ENCODE data around the gene KCNJ14. TPM values are rescaled to one million over a fixed set of nuclear protein-coding genes. Genes with fewer than 3 reads are reported as not detected.
A peak's percentile ranks its signal among the peaks of the same experiment; 100 is the strongest.

The KCNJ14 gene
- total RNA-seq, 2 experiments from 2014 or later: 1.3 to 1.5 TPM

- Mint-ChIP-seq H3K27me3 (no peaks in the 10 kb centered on the region), H3K4me3 (no peak overlapping the region), H3K9me3 (no peaks in the 10 kb centered on the region), H3K36me3 (ENCODE audit: low read depth) (peaks cover 6% of the 10 kb centered on the region), H3K27ac (peak overlapping the region; percentile 78), H3K4me1 (ENCODE audit: low read depth) (peaks cover 10% of the 10 kb centered on the region)
- ATAC-seq: no peak
- CTCF ChIA-PET: interaction anchor here (1.2 kb wide), 1 partner anchor 16 kb away, joined by 6 read pairs; no protein-coding TSS in a partner anchor
- TF ChIP-seq CTCF (IDR thresholded peaks at IDR 0.05): no peak
- intact Hi-C loops (cut with micrococcal nuclease): no loop called here
- DNase-seq: no peak
- POLR2A ChIA-PET: interaction anchor here (2.2 kb wide), 1 partner anchor 25 kb away, joined by 9 read pairs; no protein-coding TSS in a partner anchor
These were observed 18.8 kb downstream of the KCNJ14 start for GRCh38 chr19:48474084-48474592.

DNA sequence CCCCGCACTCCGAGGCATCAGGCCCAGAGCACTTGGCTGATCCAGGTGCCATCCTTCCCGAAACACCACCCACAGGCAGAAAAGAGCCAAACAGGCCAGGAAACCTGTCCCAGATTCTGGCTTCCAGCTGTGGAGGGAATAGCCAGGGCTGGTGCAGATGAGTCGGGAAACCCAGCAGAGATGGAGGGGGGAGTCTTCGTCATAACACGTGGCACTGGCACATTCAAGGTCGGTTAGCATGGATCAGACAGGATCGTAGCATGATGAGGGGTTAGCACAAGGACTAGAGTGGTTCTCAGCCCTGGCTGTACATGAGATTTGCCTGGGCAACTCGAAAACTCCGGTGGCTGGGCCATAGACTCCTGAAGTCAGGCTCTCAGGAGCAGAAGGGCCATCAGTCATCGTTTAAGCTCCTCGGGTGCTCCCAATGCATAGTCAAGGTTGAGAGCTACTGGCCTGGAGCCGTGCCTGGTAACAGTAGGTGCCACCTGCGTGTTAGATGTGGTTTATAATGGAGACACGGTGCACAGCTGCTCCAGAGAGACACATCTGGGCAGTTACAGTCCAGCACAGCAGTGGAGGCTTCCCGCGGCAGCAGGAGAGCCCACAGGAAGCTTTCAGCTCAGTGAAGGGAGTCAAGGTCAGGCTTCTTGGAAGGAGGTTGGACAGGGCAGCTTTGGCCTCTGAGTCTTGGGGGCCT, 20.1 kb downstream of the KCNJ14 start:
- intact Hi-C loops (cut with micrococcal nuclease): no loop called here
- Mint-ChIP-seq H3K9me3 (no peaks in the 10 kb centered on the region), H3K36me3 (ENCODE audit: low read depth) (peaks cover 8% of the 10 kb centered on the region), H3K4me3 (no peak overlapping the region), H3K27ac (peak overlapping the region; percentile 63), H3K4me1 (ENCODE audit: low read depth) (peaks cover 15% of the 10 kb centered on the region), H3K27me3 (no peaks in the 10 kb centered on the region)
- TF ChIP-seq CTCF (IDR thresholded peaks at IDR 0.05): no peak
- CTCF ChIA-PET: interaction anchor here (0.7 to 1.2 kb wide), 2 partner anchors 14 to 15 kb away, joined by 5 to 6 read pairs; no protein-coding TSS in a partner anchor
- no peak for DNase-seq
- ATAC-seq: no peak
- POLR2A ChIA-PET: interaction anchor here (2.2 kb wide), 1 partner anchor 27 kb away, joined by 9 read pairs; no protein-coding TSS in a partner anchor

GRCh38 chr19:48476176-48476575, 20.8 kb downstream of the KCNJ14 start:
- no peak overlapping the region for H3K4me3 Mint-ChIP-seq
- TF ChIP-seq CTCF (IDR thresholded peaks at IDR 0.05): no peak
- peaks cover 18% of the 10 kb centered on the region for H3K4me1 Mint-ChIP-seq (ENCODE audit: low read depth)
- CTCF ChIA-PET: interaction anchor here (0.7 to 1.5 kb wide), 2 partner anchors 13 to 14 kb away, joined by 3 to 5 read pairs; no protein-coding TSS in a partner anchor
- DNase-seq: no peak
- H3K27ac Mint-ChIP-seq: peak overlapping the region; percentile 63
- no peak for ATAC-seq
- intact Hi-C loops (cut with micrococcal nuclease): no loop called here
- no peaks in the 10 kb centered on the region for H3K27me3 Mint-ChIP-seq
- POLR2A ChIA-PET: interaction anchor here (2.2 kb wide), 1 partner anchor 27 kb away, joined by 9 read pairs; no protein-coding TSS in a partner anchor
- H3K36me3 Mint-ChIP-seq (ENCODE audit: low read depth): peaks cover 4% of the 10 kb centered on the region
- no peaks in the 10 kb centered on the region for H3K9me3 Mint-ChIP-seq

DNA sequence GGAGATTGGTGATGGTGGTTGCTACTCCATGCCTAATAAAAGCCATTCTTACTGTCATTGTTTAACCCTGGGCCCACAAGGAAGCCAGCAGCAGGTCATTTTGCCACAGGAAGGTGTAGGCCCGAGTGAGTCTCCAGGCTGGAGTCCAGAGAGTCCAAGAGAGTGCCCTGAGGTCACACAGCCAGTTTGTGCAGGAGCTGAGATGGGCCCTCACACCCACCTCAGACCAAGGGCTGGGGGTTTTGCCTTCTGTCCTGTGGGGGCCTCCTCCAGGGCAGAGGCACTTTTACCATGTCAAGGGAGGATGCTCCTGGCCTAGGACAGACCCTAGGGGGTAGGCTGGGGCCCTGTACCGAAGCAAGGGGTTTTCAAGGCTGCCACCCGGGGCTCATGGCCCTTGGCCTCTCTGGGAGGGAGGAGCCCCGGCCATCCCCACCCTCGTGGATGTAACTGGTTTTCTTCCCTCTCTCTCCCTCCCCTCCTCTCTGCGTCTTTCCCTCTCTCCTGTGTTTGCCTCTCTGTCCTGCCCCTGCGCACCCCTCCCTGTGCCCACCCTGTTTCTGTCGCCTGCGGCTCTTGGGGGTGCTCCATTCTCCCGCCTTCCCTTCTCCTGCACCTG, 21.8 kb downstream of the KCNJ14 start:
- ATAC-seq: no peak
- CTCF ChIA-PET: interaction anchor here (1.5 kb wide), 1 partner anchor 12 kb away, joined by 3 read pairs; no protein-coding TSS in a partner anchor
- H3K4me1 Mint-ChIP-seq (ENCODE audit: low read depth): peaks cover 22% of the 10 kb centered on the region
- no peak for DNase-seq
- POLR2A ChIA-PET: no interaction called here
- H3K27me3 Mint-ChIP-seq: no peaks in the 10 kb centered on the region
- peak overlapping the region; percentile 5 for H3K27ac Mint-ChIP-seq
- H3K36me3 Mint-ChIP-seq (ENCODE audit: low read depth): peaks cover 4% of the 10 kb centered on the region
- intact Hi-C loops (cut with micrococcal nuclease): no loop called here
- TF ChIP-seq CTCF (IDR thresholded peaks at IDR 0.05): no peak
- H3K9me3 Mint-ChIP-seq: no peaks in the 10 kb centered on the region
- H3K4me3 Mint-ChIP-seq: no peak overlapping the region
